NOMO-1 treated with DMSO at 0.1 percent for 48 hours (cell line): ENCODE measurements around the gene ZC3H18.
A peak's percentile ranks its signal among the peaks of the same experiment; 100 is the strongest.

Experiments used
- DNase-seq: peaks from one replicate; lab custom pipeline; 2025; ENCODE audit not compliant: unreplicated experiment; lab: John Stamatoyannopoulos, UW

The ZC3H18 gene

DNA sequence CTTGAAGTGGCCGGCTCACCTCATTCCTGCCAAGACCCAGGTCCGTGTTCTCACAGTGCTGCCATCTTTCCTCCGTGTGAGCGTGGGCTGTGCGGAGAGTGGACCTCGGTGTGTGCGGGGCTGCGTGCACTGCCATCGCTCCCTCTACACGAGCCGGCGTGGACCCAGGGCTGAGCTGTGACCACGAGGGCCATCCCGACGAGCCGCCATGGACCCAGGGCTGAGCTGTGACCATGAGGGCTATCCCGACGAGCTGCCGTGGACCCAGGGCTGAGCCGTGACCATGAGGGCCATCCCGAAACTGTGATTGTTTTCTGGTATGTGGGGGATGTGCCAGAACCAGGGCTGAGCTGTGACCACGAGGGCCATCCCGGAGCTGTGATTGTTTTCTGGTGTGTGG, 101.6 kb downstream of the ZC3H18 start:
- DNase-seq = no peak

DNA sequence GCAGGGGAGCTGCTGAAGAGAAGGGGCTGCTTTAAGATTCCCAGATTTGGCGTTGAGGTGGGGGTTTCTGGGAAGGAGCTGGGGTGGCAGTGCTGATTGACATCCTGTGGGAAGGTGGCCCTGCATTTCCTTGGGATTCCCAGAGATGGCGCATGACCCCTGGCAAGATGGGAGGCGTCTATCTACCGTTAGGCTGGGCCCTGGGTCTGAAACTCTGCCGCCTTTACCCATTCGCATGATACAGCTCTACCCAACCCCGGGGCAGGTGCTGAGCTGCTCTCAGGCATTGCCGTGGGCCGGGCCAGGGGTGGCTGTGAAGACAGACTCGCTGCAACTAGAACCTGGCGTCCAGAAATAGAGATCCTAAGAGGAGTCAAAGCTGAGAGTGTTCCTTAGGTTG, 102.6 kb downstream of the ZC3H18 start:
- no peak for DNase-seq

DNA sequence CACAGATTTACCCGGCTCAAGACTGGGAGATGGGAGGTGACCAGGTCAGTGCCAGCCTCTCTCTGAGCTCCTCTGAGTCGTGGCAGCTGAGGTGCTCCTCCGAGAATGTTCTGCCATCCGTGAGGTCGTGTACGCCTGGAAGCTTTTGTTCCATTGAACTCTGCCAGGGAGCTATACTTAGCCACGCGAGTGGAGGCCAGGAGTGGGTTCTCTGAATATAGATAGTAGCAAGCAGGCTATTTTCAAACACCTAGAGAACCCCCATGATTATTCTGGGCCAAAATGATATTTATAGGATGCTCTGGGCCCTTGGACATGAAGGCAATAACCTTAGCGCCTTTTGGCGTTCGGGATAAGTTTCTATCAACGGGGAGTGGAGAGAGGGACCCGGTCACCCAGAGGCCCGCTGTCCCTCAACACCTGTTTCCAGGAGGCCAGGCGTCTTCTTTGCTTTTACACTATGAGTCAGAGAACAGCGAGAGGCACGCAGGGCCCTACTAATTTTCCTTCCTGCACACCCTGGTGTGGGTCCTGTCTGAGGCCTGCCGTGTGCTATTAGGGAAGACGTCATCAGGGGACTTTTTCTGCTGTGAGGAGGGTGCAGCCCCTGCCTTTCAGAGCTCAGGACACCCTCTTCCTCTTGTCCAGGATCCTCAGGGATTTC, 103.6 kb downstream of the ZC3H18 start:
- no peak for DNase-seq

DNA sequence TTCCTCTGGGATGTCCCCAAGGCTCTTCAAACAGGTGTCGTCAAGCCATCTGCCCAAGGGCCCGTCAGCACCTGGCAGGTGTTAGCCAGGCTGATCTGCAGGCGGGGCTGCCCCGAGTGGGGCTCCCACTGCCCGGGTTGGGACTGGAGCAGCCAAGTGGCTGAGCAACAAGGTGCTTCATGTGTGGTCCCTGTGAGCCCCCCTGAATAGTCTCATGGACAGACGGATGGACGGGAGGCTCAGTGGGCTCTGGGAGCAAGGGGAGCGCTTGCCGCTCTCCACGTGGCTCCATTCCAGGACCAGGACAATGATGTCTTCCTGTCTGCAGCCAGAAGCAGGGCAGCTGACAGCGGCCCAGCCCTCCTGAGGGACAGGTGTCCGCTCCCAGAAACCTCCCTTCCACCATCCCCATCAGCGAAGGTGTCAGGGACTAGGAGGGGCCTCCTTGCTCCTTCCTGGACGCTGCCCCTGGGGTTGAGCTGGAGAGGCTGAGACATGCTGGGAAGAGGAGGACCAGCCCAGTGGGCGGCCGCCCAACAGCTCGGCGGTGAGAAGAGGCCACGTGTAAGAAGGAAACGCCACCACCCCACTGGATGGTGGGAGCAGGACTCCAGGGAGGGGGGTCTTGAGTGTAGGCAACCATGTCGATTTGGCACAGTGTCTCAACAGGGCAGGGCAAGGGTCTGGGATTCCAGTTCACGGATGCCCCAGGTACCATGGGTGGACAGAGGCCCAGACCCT, 106.5 kb downstream of the ZC3H18 start:
- DNase-seq = no peak

DNA sequence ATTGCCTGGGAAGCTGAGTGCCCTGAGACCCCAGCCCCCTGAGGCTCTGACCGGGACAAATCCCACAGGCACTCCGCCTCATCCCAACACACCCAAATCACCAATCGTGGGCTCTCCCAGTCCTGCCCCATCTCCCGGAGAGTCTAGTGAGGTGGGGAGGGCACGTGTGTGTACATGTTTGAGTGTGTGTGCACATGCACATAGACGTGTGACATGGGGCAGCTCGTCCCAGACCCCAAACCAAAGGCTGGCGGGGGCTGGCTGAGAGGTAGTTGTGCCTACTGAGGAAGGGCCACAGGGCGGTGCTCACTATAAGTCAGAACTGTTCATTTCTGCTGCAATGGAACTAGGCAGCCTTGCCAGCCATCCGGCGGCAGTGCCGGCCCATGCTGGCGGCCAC, 107.5 kb downstream of the ZC3H18 start:
- DNase-seq = no peak

DNA sequence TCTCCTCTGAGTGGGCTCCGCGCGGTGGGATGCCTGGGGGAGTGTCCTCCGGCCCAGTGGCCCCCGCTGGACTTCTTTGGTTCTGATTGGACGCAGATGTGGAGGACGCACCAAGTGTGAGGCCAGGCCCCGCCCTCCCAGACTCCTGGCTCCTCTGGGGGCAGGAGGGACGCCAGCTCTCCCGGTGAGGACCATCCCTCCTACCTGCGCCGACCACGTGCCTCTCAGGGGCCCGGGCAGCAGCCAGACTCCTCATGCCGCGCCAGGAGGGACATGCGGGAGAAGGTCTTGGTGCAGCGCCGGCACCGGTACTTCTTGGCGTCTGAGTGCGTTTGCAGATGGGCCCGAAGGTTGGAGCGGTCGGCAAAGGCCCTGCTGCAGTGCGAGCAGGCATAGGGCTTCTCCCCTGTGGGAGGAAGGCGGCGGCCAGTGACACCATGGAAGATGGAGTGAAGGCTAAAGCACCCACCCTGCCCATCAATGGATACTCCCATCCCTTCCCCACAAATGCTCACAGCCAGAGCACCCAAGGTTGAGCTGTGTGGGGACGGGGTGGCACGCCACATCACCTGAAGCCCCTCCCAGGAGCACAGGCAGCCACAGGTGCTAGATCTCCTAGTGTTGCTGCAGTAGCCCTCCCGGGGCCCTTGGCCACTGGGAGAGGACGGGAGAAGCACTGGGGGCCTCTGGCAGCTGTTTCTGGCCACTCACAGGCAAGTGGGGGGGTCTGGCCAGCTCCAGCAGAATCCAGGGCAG, 108.2 kb downstream of the ZC3H18 start:
- DNase-seq = no peak

DNA sequence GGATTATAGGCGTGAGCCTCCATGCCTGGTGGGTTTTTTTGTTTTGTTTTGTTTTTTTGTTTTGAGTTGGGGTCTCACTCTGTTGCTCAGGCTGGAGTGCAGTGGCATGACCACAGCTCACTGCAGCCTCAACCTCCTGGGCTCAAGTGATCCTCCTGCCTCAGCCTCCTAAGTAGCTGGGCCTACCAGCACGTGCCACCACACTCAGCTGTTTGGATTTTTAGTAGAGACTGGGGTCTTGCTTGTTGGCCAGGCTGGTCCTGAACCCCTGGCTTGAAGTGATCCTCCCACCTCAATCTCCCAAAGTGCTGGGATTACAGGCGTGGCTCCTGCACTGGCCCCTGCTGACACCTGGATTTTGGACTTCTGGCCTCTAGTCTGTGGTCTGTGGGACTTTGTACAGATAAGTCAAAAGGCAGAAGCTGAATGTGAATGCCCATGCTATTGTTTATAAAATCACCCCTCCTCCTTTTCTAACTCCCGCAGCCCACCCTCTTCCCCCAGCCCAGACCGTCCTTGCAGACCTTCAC, 110.4 kb downstream of the ZC3H18 start:
- no peak for DNase-seq

DNA sequence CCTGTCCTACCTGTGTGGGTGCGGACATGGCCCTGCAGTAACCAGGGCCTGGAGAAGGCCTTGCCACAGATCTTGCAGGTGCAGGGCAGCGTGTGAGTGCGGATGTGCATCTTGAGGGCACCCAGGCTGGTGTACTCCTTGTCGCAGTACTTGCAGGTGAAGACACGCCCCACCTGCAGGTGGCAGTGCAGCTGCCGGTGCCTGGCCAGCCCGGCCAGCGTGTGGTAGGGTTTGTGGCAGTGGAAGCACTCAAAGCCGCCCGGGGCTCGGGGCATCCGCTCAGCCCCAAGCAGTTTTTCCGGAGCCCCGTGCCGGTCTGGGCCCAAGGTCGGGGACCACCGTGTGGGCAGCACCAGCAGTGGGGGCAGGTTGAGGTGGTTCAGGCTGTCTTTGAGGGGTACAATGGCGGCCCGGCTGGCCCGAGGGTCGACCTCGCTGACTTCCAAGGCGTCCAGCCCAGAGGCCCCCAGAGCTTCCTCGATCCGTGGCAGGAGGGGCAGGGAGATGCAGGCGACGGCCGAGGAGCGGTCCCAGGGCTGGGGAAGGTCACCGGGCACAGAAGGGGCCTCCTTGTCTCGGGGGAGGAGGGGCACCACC, 111.0 kb downstream of the ZC3H18 start:
- peak; percentile 23 for DNase-seq
